ENCODE results near the gene TRPV6. TPM values are rescaled to one million over a fixed set of nuclear protein-coding genes. Genes with fewer than 3 reads are reported as not detected.

The TRPV6 gene
- total and polyA plus RNA-seq, 9 donors, result 0.03 to 9.7 (median 0.51) TPM; not detected in 4

- WGBS, 3 donors, result 31 to 39% (median 38%) methylated on average over 5 of the region's 5 CpGs
Observed at GRCh38 chr7:142932386-142933091, 47.0 kb upstream of the TRPV6 start.

GRCh38 chr7:142930126-142930730 is 44.7 kb upstream of the TRPV6 start:
- H3K27ac ChIP-seq, result no peak overlapping the region
- no peak overlapping the region for H3K4me3 ChIP-seq
- TF ChIP-seq EP300 (IDR thresholded peaks at IDR 0.05), result no peak
- no peak for TF ChIP-seq POLR2A (IDR thresholded peaks at IDR 0.05)
- TF ChIP-seq, protein P1, sequence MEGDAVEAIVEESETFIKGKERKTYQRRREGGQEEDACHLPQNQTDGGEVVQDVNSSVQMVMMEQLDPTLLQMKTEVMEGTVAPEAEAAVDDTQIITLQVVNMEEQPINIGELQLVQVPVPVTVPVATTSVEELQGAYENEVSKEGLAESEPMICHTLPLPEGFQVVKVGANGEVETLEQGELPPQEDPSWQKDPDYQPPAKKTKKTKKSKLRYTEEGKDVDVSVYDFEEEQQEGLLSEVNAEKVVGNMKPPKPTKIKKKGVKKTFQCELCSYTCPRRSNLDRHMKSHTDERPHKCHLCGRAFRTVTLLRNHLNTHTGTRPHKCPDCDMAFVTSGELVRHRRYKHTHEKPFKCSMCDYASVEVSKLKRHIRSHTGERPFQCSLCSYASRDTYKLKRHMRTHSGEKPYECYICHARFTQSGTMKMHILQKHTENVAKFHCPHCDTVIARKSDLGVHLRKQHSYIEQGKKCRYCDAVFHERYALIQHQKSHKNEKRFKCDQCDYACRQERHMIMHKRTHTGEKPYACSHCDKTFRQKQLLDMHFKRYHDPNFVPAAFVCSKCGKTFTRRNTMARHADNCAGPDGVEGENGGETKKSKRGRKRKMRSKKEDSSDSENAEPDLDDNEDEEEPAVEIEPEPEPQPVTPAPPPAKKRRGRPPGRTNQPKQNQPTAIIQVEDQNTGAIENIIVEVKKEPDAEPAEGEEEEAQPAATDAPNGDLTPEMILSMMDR (IDR thresholded peaks at IDR 0.05), result no peak
- WGBS, 3 donors, result 82 to 89% (median 83%) methylated on average over 11 of the region's 11 CpGs
- H3K4me1 ChIP-seq (ENCODE audit: insufficient read depth), result no peaks in the 10 kb centered on the region
- intact Hi-C loops (cut with DNase I), result no loop called here
- DNase-seq, result no peak
- H3K9me3 ChIP-seq, result no peaks in the 10 kb centered on the region
- no peaks in the 10 kb centered on the region for H3K36me3 ChIP-seq
- no peaks in the 10 kb centered on the region for H3K27me3 ChIP-seq

More at GRCh38 chr7:142932386-142933091, 47.0 kb upstream of the TRPV6 start:
- Histone ChIP-seq H3K4me1 (ENCODE audit: insufficient read depth) (no peaks in the 10 kb centered on the region), H3K27ac (no peak overlapping the region), H3K9me3 (no peaks in the 10 kb centered on the region), H3K4me3 (no peak overlapping the region), H3K27me3 (no peaks in the 10 kb centered on the region), H3K36me3 (no peaks in the 10 kb centered on the region)
- DNase-seq, result no peak
- intact Hi-C loops (cut with DNase I), result no loop called here
- no peak for TF ChIP-seq POLR2A (IDR thresholded peaks at IDR 0.05)
- TF ChIP-seq EP300 (IDR thresholded peaks at IDR 0.05), result no peak
- TF ChIP-seq, protein P1 (IDR thresholded peaks at IDR 0.05), result no peak

DNA sequence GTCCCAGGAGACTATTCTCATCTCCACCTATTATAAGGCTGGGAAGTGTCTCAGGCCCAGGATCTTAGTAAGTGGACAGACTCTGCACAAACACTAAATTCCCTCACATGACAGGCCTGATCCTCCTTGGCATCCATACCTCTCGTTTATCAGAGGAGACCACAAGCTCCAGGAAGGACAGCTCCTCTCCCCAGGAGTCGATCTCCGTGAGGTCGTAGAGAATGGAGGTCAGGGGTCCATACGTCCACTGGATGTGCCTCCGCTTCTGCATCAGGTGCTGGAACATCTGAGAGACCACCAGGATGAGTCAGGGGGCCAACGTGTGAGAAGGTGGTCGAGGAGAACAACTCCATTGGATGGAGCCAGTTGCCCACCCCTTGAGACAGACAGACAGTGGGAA is 42.4 kb upstream of the TRPV6 start:
- Histone ChIP-seq H3K9me3 (no peaks in the 10 kb centered on the region), H3K4me3 (no peak overlapping the region), H3K36me3 (no peaks in the 10 kb centered on the region), H3K27ac (no peak overlapping the region), H3K4me1 (ENCODE audit: insufficient read depth) (no peaks in the 10 kb centered on the region), H3K27me3 (no peaks in the 10 kb centered on the region)
- no peak for DNase-seq
- 69 to 70% (median 69%) methylated on average over 8 of the region's 8 CpGs for WGBS, 3 donors
- TF ChIP-seq EP300 (IDR thresholded peaks at IDR 0.05), result no peak
- no peak for TF ChIP-seq POLR2A (IDR thresholded peaks at IDR 0.05)
- TF ChIP-seq, protein P1 (IDR thresholded peaks at IDR 0.05), result no peak
- intact Hi-C loops (cut with DNase I), result no loop called here

DNA sequence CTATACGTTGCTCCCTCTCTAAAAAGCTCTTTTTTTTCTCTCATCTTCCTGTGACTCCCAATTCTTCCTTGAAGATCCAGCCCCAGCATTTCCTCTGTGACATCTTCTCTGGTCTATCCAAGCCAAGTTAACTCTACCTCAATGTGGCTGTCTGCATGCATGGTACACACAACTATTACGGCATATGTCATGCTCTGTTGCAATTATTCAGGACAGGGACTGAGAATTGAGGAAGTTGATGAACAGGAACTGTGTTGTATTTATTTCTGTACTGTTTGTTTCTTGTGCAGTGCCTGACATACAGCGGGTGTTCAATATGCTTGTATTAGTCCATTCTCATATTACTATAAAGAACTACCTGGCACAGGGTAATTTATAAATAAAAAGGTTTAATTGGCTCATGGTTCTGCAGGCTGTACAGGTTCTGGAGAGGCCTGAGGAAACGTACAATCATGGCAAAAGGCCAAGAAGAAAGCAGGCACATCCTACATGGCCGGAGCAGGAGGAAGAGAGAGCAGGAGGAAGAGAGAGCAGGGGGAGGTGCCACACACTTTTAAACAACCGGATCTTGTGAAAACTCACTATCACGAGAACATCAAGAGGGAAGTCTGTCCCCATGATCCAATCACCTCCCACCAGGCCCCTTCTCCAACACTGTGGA is 41.7 kb upstream of the TRPV6 start:
- no peak for DNase-seq
- TF ChIP-seq EP300 (IDR thresholded peaks at IDR 0.05) (no peak), POLR2A (IDR thresholded peaks at IDR 0.05) (no peak)
- TF ChIP-seq, protein P1 (IDR thresholded peaks at IDR 0.05), result no peak
- no peak overlapping the region for H3K27ac ChIP-seq
- WGBS, 3 donors, result 50 to 54% (median 52%) methylated on average over 7 of the region's 7 CpGs
- intact Hi-C loops (cut with DNase I), result no loop called here
- H3K9me3 ChIP-seq, result no peaks in the 10 kb centered on the region
- H3K27me3 ChIP-seq, result no peaks in the 10 kb centered on the region
- no peaks in the 10 kb centered on the region for H3K4me1 ChIP-seq (ENCODE audit: insufficient read depth)
- no peaks in the 10 kb centered on the region for H3K36me3 ChIP-seq
- H3K4me3 ChIP-seq, result no peak overlapping the region

Data from ovary (tissue), 9 donors.